Dermis lymphatic vessel endothelial cell (primary cell): ENCODE measurements around the gene GBP2. TPM values are rescaled to one million over a fixed set of nuclear protein-coding genes. Genes with fewer than 3 reads are reported as not detected.

Source experiments
- total RNA-seq: library from RNA; depleted of rRNA; stranded (reverse); fragments of >200 nt; gene quantifications from 2 replicates; pipeline ENCODE4 v1.2.1, GENCODE V29; 2014

The GBP2 gene, protein sequence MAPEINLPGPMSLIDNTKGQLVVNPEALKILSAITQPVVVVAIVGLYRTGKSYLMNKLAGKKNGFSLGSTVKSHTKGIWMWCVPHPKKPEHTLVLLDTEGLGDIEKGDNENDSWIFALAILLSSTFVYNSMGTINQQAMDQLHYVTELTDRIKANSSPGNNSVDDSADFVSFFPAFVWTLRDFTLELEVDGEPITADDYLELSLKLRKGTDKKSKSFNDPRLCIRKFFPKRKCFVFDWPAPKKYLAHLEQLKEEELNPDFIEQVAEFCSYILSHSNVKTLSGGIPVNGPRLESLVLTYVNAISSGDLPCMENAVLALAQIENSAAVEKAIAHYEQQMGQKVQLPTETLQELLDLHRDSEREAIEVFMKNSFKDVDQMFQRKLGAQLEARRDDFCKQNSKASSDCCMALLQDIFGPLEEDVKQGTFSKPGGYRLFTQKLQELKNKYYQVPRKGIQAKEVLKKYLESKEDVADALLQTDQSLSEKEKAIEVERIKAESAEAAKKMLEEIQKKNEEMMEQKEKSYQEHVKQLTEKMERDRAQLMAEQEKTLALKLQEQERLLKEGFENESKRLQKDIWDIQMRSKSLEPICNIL
- total RNA-seq = 13.4 and 31.6 TPM in 2 replicates

GRCh38 chr1:89125913-89126580 is at the start of gene GBP2:
TSS of gene GBP2 (minus strand) at chr1:89126114. CDS start at chr1:89121966, 4,148 bp downstream.

DNA sequence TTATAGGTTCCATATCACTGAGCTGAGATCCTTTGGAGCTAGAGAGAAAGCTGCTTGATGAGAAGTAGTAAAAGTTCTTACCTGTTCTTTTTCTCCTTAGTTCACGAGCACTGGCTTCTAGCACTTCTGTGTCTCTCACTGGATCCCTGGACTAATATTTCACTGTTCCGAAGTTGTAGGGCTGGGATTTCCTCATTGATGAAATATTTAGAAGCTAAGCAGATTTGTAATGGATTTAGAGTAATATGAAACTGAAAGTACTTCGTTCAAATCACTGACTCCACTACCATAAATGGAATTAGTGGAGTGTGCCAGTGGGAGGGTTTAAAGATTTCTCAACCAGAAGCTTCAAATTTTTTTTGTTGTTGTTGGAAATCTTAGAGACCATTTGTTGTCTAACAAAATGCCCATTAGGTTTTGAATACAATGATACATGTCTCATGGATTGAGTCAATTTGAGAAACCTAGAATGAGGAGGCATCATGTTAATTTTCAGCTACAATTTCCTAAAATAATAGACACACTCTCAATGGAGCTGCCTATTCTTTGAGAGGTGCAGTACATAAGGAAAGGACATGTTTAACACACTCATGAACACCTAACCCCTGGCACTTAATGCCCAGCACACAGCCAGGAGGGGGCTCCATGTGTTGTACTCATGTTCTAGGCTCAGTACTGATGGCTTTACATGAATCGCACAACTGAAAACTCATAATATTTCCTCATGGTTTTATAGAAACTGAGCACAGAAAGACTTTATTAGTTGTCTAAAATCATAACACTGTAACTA is 60.6 kb downstream of the GBP2 start, which contains the start of gene GBP1:
Gene GBP1 (minus strand): TSS at position 130 of the 790 bp plus-strand sequence. CDS start 1,974 bp downstream, outside the sequence.

Other genes starting within 250 kb of the GBP2 start
- 38.3 and 45.6 TPM in 2 replicates for gene GTF2B, start 234.5 kb downstream of the GBP2 start, total RNA-seq
- gene KYAT3, start 133.5 kb downstream of the GBP2 start, total RNA-seq = 17.4 and 17.9 TPM in 2 replicates
- gene RBMXL1, start 133.5 kb downstream of the GBP2 start, total RNA-seq = 6.0 and 8.2 TPM in 2 replicates
- 4.9 and 6.2 TPM in 2 replicates for gene GBP3, start 103.2 kb downstream of the GBP2 start, total RNA-seq
- gene GBP1, start 60.9 kb downstream of the GBP2 start, total RNA-seq = 3.4 and 6.5 TPM in 2 replicates
- not detected in 2 replicates for gene GBP7, start 49.9 kb upstream of the GBP2 start, total RNA-seq
- gene GBP4, start 72.8 kb upstream of the GBP2 start, total RNA-seq = 0.54 and 1.0 TPM in 2 replicates
- gene GBP5, start 146.7 kb upstream of the GBP2 start, total RNA-seq = under 0.01 TPM in 2 replicates
- gene GBP6, start 237.9 kb upstream of the GBP2 start, total RNA-seq = not detected in 2 replicates